NCI-H146 treated with DMSO at 0.1 percent for 48 hours (cell line): Measurements from ENCODE around the gene PODXL2.
A peak's percentile ranks its signal among the peaks of the same experiment; 100 is the strongest.

Experiments
- DNase-seq: peaks from one replicate; lab custom pipeline; 2025; ENCODE audit not compliant: unreplicated experiment; lab: John Stamatoyannopoulos, UW

The PODXL2 gene

DNA sequence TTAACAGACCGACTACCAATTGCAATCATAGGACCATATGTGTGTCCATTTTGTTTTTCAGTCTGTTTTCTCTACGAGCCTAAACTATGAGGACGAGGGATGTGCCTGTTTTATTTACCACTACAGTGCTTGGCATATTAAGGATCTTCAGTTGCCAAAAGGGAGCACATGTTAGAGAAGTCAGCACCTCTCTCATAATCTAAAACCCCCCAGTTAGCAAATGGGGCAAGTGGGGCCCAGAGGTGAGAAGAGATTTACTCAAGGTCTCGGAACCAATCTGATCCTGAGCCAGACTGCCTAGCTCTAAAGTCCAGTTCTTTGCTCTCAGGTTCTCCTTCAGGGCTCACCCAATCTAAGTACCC is 578 bp upstream of the PODXL2 start:
- DNase-seq: no peak

DNA sequence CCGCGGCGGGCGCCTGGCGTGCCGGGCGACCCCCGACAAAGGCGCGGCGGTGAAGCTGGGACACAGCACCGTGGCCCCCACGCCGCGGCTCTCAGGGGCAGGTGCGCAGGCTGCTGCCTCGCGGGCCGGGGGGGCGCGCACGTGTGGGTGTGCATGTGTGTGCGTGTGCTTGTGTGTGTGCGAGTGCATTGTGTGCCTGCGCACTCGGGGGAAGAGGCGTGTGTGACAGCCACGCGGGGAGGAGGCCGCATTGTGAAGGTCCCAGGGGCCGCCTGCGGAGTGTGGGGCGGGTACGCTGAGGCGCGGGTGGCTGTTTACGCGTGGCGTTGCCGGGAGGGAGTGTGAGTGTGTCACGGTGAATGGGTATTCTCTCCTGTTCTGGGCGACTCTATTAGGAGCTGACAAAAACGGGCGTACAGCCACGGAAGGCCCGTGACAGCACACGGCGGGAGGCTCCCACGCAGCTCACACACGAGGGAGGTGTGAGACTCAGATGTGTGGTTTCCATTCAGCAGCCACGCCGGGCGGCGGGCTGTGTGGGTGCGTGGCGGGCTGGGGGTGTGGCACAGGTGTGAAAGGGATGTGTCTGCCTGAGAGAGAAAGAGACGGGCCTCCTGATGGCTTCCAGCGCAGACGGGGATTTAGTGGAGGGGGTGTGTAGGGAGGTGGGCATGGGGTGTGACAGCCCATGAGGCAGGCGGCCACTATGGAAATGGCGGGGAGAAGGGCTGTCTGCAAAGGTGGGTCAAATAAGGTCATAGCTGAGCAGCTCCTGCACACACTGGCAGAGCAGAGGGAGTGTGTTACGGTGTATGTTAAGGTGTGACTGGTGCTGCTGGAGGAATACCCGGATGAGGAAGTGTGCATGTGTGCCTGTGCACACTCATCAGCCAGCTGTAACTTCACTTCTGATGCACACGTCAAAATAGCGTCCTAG is 750 bp downstream of the PODXL2 start:
- peak; percentile 35 for DNase-seq

DNA sequence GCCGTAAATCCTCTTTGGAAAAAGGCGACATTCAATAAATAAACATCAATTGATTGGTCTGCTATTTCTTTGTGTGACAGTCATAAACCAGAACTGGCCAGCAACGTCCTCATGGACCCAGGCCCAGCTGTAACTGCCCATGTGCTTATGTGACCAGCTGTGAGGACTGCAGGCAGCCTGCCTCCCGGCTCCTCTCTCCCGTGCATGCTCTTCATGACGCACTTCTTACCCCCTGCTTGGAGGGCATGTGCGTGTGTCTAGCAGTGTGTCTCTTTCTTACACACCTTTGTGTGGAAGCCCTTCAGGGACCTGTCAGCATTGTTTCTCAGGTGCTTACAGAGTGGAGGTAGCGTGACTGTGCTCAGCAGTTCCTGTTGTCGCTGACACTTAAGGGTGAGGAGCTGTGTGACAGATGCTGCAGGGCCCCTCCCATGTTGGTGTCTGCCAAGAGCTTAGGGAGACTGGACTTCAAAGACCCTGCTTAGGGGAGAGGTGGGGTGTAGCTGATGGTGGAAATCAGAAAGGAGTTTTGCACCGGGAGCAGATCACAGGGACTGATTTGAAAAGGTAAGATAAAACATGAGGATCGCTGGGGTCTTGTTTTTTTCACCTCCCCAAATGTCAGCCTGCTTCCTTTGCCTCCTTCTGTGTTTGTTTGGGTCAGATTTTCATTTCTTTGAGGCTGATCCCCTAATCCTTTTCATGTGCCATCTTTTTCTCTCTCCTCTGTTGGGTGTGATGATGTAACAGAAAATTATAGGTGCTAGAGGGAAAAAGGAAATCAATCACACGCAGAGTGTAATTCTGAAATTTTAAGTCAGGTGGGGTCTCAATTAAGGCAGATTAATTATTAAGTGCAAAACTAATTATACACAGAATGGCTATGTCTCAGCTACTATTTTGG is 2.1 kb downstream of the PODXL2 start:
- DNase-seq: peak; percentile 22

DNA sequence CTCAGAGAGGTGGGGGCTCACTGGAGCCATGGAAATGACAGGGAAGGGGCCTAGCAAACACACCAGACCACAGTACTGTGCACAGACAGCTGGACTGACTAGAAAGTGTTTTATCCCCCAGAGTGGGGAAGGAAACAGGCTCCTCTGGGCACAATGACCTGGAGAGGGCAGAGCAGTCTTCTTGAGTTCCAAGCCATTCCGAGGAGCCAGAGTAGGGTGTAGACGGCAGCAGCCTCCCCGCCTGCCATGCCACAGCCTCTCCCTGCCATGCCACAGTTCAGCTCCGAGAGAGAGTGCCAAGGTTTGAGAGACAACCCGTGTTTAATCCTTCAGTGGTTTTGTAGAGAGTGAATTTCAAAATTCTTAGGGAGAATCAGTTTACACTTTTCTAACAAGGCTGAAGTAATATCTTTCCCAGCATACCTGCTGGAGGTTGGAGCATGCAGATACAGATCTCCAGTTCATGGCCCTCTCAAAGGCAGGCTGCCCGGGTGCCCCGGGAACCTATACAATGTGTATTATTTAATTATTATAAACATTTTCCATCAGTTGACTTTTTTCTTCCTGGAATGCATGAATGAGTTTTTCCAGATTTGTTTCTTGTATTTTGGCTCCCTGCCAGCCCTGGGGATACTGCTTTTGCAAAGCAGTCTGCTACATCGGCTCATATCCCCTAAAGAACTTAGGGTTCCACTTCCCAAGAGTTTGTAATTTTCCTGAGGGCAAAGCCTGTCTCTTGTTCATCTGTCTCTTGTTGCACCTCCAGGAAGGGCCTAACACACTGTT is 3.2 kb downstream of the PODXL2 start:
- no peak for DNase-seq

DNA sequence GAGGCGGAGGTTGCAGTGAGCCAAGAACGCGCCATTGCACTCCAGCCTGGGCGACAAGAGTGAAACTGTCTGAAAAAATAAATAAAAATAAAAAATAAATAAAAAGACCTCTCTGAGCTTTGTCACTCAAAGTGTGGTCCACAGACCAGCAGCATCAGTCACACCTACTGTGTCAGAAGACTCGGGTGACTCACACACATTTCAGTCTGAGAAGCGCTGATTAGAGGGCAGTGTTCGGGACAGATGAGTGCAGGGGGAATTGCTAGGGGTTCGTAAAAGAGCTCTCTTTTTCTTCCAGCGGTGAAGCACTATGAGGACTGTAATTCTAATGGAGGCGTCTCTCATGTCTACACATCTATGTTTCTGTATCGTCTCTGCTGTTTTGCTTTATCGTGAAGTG is 5.7 kb downstream of the PODXL2 start:
- DNase-seq: no peak

DNA sequence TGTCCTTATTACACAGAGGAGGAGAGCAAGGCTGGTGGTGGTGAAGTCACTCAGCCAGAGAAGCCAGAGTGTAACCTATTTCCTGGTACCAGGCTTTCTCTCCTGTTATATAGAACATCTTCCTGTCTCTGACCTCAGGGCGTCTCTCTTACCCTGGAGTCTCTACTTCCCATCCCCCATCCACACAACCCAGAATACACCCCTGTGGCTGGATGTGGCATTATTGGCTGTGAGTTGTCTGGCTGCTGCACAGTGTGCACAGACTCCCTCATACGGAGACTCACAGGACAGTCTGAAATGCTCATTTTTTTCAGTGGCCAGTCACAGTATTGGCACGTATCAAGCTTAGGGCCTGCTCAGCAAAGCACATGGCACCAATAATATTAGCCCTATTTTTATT is 8.6 kb downstream of the PODXL2 start:
- DNase-seq: no peak

DNA sequence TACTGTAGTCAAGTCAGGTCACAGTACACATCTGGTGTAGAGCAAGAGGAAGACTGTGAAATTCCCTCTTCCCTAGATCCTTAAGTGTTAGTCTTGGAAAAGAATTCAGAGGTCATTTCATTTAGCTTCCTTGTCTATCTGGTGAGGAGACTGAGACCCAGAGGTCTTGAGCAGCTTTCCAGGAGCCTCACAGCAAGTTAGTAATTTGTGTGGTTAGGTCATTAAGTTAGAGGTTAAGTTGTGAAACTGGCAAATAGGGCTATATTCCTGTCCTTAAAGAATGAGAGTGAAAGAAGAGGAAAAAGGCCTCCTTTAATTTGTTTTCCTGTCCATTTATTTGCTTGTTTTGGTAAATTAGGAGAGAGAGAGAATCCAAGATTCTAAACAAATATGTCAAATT is 9.0 kb downstream of the PODXL2 start:
- no peak for DNase-seq

DNA sequence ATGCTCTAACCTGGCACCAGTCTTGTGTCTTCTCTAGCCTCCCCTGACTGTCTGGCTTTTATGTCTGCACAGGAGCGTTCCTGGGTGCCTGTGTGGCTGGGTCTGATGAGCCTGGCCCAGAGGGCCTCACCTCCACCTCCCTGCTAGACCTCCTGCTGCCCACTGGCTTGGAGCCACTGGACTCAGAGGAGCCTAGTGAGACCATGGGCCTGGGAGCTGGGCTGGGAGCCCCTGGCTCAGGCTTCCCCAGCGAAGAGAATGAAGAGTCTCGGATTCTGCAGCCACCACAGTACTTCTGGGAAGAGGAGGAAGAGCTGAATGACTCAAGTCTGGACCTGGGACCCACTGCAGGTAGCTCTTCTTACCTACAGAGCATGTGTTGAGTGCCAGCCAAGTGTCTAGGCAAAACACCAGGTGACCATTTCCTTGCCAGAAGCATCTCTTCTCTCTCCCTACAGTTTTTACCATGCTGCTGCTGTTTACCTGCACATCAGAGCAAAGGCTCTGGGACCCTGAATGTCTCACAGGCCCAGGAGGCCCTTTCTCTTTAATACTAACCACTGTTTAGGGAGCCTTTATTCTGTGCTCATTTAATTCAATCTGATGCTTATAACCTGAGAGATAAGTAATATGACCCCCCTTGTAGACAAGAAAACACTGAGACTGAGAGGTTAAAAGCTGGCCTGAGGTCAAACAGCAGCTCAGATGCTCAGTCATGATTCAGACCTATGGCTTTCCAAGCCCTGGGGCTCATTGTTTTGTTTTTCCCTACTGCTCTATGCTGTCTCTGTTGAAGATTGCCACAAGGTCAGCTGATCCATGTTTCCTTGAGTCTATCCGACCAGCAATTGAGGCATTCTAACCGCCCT is 10.4 kb downstream of the PODXL2 start:
- no peak for DNase-seq

DNA sequence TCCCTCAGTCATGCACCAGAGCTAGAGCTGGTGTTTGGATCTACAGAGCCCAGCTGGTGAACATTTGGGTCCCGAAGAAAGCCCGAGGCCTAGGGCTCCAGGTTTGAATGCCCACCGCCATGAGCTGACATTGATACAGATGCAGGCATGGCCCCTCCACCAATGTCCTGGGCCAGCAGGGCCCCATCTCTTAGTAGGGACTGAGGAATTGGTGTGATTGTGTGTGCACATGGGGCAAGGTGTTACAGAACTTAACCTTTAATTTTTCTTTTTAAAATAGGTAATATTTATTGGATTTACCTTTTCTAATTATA is 11.0 kb downstream of the PODXL2 start:
- DNase-seq: no peak

DNA sequence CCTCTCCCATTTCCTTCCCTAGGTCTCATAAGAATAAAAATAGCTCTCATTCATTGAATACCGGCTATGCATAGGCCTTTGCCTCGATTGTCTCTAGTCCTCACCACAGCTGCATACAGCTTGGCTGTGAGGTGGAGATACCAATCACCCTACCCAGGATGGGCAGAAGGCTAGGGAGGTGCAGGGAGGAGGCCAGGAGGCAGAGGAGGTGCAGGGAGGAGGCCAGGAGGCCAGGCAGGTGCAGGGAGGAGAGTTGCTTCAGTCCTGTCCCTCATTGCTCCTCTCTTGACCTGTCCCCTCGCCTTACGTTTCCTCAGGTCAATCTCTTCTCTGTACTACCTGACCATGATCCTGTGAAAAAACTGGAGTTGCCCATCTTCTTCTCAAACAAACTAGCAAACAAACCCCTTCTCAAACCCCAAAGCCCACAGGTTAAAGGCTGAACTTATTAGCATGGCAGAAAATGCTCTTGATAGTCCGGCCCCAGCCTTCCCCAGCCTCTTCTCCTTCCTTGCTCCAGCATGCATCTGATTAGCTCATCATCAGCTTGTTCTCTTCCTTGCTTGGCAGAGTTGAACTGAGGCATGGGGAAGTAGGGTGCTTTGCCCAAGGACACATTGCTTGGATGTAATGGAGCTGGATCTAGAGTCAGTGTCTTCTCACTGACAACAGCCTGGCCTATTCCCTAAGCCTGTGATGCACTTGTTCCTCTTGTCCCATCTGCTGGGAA is 15.8 kb downstream of the PODXL2 start:
- no peak for DNase-seq

DNA sequence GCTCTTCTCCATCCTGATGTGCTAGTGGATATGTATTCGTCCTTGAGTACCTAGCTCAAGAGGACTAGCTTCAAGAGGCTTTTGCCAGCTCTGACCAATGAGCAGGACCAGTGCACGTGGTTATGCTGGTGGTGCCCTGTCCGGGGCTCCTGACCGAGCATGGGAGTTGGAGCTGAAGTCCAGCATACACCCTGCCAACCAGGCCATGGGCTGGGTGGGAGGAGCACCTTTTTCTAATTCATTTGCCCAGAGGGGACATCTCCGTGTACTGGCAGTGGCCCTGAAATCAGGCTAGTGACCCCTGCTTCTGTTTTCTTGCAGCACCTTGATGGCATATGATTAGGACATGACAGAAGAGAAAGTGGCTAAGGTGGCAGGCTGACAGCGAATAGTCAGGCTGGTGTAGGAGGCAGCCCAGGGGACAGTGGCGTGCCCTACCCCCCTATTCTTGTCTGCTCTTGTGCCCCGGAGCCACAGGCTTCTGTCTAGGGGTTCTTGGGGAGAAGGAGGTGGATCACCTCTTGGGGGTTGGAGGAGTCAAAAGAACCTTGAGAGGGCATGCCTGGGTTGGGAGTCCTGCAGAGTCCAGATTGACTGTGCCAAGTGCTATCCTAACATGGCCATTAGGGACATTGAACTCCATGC is 16.5 kb downstream of the PODXL2 start:
- no peak for DNase-seq

DNA sequence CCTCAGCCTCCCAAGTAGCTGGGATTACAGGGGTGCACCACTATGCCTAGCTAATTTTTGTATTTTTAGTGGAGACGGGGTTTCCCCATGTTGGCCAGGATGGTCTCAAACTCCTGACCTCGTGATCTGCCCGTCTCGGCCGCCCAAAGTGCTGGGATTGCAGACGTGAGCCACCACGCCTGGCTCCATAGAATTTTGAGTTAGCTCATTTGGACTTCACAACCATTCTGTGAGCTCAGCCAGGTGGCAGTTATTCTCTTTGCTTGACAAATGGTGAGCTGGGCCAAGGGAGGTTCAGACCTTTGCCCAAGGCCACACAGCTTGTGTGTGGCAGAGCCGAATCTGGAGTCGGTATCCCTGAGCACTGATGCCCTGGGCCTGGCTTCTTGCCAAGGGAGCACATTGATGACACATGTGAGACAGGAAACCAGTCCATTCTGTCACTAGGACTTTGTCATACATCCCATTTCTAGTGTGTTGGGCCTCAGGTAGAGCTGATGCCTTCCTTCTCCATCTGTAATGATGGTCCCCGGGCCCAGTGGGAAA is 17.6 kb downstream of the PODXL2 start:
- DNase-seq: no peak

DNA sequence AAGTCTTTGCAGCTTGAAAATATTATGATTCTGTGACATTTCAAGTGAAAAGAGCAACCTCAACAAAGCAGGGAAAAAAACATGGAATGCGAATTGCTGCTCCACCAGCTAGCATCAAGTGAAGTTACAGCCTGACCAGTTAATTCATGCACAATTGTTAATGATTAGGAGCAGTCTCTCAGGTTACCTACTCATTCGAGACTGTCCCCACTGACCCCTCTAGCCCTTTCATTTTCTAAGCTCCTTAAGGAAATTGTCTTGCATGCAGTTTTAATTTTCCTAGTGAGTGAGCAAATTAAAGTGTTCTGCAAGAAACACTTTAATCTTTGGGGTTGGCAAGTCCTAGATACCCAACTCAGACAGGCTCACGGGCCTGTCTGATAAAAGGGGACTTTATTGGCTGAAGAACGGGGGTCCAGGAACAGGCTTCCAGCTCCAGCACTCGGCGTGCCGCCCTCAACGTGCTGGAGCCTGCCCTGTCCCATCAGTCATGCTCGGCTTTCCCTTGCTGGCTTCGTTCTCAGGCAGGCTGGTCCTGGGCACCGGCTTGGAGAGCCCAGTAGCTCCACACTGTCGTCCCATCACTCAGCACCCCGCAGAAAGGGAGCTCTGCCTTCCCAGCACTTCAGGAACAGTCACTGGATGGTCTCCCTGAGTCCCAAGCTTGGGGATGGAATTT is 18.3 kb downstream of the PODXL2 start:
- DNase-seq: no peak

DNA sequence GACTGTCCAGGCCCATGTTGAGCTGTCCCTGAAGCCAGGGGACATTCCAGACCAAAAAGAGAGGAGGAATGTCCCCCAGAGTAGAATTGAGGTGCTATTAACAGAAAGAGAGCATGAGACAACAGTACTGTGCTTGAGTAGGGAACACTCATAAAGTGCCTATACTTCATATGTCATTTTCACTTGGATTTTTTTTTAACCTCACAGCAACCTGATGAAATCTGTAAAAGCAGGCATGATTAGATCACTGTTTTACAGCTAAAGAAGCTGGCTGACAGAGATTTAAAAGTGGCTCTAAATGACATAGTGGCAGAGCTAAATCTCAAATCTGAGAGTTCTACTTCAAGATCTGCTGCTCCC is 18.8 kb downstream of the PODXL2 start:
- no peak for DNase-seq

DNA sequence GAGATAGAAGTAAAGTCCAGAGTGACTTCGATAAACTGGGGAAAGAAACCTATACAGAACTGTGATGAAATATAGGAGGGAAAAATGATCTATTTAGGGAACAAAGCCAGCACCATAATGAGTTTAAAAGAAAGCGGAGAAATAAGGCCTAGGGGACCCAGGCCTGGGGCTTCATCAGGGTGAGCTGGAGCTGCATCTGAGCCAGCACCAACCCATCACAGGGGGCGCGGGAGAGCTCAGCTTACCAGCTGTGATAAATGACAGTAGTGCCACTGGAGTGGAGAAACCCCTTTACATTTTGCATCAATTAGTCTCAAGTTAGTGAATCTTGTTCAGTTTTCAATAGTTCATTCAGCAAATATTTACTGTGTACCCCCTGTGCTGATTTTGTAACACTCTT is 21.3 kb downstream of the PODXL2 start:
- DNase-seq: no peak

DNA sequence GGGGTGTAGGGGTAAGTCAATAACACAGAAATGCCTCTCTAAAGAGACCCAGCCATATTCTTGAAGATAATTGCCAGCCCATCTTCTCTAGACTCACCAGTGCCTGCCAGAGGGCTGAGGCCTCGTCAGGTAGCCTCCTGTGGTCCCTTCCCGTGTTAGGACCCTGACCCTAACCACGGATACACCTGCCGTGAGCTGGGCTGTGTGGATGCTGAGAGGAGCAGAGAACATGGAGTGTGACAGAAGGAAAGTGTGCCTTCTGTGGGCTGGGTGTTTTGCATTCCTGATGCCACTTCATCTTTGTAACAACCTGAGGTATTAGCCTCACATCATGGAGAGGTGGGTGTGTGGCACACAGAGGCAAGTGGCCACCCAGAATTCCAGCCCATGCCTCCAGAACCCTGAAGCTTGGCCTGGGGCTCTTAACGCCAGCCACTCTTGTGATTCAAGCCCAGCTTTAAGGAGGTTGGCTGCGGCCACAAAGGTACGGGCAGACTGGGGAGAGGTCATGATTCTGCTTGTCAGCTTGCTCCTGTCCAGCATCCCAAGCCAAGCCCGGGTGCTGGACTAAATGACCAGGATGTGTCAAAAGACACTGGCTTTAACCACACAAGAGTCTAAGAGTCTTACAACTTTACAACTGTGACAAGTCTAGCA is 22.7 kb downstream of the PODXL2 start:
- DNase-seq: no peak

DNA sequence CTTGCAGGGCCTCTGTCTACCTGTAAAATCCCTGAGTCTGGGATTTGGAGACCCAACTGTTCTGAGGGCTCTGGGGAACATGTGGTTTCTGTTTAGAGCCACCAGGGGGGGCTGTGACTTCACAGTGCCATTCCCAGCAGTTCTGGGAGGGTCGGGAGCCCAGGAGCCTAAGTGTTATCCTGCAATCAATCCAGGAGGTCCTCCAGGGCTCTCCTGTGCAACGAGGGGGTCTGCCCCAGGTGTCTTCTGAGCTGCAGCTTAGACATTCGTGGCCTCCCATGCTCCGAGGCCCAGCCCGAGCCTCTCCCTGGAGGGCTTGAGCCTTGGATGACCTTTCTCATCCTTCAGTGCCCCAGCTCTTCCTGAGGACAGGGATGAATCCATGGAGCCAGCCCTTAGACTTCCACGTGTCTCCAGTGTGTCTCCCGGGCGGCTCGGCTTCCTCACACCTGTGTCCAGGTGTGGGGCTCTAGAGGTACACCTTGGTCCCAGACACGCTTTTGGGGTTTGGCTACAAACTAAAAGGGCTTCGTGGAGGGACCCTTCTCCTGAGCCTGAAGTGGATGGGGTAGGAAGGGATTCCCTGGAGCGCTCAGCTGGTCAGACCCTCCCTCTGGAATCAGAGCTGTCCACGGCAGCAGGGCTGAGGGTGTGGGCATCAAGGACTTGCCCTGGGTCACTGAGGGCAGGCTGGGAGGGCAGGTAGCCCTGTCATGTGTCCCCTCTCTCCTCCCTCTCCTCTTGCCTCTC is 23.4 kb downstream of the PODXL2 start:
- DNase-seq: peak; percentile 18
